IPS-NIHi7 (cell line): ENCODE data around the gene CDH23.

Experiments used
- DNase-seq: peaks from one replicate; pipeline ENCODE4 v3.0.0; 2012; ENCODE audit warnings: mixed read lengths; ENCODE audit errors: extremely low spot score

The CDH23 gene

DNA sequence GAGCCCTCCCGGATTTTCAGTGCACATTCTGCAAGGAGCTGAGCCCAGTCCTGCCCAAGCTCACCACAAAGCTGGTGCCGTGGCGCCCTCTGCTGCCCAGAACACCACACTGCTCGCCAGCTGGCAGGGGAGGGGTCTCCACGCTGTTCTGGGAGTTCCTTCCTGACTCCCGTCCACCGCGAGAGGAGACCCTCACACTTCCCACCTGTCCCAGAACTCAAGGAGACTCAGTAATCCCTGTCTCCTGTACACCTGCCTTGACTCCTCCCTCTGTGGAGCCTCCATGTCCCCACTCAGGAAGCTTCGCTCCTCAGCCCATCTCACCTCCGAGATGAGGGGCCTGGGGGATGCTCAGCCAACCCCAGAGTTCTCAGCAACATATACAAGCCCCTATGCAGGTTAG, 311.6 kb downstream of the CDH23 start:
- DNase-seq: peak; percentile 90

DNA sequence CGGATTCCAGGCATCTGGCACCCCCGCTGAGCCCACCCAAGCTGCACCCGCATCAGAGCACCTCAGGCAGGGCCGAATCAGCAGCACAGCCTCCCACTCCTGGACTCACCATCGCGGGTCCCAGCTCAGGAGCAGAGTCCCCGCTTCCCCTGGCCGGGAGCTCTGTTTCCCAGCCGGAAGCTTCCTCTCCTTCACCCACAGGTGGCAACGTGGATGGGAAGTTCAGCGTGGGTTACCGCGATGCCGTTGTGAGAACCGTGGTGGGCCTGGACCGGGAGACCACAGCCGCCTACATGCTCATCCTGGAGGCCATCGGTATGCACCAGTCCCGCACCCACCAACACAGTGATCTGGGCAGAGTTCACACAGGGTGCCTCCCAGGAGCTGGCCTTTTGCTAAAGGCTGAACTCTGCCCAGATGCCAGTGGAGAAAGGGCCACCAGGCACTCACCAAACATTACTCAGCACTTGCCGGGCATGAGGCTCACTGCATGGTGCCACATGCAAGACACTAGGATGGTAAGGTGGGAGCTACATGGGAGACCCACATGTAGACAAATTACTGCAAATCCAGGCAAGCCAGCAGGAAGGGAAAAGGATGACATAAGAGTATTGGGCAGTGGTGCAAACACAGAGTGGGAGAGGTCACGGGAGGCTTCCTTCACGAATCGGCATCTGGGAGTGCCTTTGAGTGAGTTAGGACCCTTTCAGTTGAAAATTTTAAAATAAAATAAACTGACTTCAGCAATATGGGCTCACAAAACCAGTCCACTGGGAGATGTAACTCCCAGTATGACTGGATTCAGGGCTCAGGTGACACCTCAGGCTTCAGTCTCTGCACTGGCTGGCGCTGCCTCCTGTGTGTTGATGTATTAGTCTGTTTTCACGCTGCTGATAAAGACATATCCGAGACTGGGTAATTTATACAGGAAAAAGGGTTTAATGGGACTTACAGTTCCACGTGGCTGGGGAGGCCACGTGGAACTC, 312.5 kb downstream of the CDH23 start:
- DNase-seq: no peak

GRCh38 chr10:71710519-71710918, 313.8 kb downstream of the CDH23 start:
- no peak for DNase-seq

GRCh38 chr10:71711052-71711623, 314.4 kb downstream of the CDH23 start:
- no peak for DNase-seq

DNA sequence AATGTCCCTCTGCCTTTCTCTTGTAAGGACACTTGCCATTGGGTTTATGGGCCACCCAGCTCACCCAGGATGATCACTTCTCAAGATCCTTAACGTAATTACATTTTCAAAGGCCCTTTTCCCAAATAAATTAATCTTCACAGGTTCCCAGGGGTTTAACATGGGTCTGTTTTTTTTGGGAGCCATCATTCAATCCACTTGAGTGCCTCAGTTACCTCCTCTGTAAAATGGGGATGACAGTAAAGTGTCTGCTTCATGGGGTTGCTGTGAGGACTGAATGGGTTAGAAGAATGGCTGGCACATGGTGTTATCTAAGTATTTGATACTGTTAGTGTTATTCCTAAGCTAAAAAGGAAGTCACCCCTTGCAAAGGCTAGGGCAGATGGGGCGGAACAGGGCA, 315.4 kb downstream of the CDH23 start:
- no peak for DNase-seq

- no peak for DNase-seq
These were observed 315.9 kb downstream of the CDH23 start for GRCh38 chr10:71712572-71713134.

DNA sequence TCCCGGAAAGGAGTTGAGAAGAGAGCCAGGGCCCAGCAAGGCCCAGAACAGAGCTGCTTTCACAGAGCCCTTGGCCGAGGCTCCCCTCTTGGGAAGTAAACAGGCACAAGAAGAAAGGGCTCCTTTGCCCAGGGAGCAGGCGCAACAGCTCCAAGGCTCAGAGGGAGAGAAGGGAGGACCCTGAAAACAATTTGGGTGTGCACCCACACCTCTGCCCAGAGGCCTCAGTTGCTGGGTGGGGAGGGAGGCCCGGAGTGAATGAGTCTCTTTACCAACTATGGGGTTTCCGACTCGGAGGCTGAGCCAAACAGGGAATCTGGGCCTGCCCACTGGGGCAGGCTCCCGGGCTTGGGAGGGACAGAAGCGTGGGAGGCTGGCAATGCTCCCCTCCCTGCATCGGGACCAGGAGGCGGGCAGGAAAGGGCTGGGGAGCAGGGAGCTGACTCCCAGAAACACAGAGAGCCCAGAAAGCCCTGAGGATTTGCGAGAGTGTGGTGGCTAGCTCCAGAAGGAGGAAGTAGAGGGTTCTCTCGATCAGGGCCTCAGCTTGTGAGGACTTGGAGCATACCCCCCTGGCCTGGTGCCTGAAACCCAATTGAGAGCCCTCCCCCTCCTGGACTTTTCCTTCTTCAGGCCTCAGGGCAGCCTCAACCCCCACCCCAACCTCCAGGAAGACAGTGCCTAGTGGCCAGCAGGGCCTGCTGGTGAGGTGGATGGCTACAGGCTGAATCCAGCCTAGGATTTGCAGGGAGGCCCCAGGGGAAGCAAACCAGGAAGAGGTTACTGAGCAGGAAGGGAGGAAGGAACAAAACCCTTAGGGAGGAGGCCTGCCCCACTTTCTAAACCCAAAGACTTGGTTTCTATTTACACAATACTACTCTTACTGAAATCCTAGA, 316.7 kb downstream of the CDH23 start:
- no peak for DNase-seq

- no peak for DNase-seq
These were observed 317.3 kb downstream of the CDH23 start for GRCh38 chr10:71714031-71714410.

DNA sequence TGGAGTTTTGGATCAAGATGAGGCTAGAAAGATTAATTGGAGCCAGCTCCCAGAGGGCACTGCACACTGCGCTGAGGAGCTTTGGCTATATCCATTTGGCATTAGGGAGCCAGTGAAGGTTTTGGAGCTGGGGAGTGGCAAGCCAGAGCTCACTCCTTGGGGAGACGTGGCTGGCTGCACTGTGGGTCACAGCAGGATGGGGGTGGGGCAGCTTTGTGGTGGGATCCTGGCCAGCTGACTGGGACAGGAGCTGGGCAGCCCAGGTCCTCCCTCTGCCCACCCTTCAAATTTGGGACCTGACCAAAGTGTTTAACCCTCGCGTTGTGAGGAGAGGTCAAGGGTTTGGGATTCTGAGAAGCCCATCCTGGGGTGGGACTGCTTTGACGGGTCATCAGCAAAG, 317.9 kb downstream of the CDH23 start:
- no peak for DNase-seq

DNA sequence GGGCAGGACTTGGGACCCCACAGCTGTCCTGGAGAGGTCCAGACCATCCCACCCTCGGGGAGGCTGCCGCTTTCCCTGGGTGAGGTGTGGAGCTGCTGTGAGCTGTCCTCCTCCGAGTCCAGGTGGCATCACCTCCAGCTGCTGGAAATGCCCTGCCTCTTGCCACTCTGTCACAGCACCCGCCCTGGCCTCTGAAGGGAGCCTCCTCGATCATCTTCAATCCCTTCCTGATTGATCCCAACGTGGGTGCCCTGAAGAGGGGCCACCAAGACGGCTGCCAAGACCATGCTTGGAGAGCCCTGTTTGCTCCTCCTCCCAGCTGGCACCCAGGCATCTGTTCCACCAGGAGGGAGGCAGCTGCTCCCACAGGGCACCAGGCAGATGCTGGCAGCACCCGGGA, 318.3 kb downstream of the CDH23 start:
- DNase-seq: no peak

GRCh38 chr10:71715860-71716259, 319.1 kb downstream of the CDH23 start:
- no peak for DNase-seq

- no peak for DNase-seq
These were observed 319.7 kb downstream of the CDH23 start for GRCh38 chr10:71716426-71716825.

DNA sequence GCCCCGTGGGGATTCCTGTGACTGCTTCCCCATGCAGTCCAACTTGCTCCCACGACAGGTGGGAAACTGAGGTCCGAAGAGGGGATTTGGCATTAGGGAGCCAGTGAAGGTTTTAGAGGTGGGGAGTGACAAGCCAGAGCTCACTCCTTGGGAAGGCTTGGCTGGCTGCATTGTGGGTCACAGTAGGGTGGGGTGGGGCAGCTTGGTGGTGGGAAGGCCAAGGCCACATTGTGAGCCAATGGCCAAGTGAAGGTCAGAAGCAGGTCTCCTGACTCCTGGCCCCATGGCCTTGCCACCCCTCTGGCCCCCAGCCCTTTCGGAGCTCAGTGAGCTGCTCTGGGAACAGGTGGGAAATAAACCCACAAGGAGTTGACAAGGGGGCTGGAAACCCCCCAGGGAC, 320.3 kb downstream of the CDH23 start:
- no peak for DNase-seq

GRCh38 chr10:71717551-71717951, 320.8 kb downstream of the CDH23 start:
- DNase-seq: no peak

GRCh38 chr10:71718165-71718698, 321.5 kb downstream of the CDH23 start:
- no peak for DNase-seq

DNA sequence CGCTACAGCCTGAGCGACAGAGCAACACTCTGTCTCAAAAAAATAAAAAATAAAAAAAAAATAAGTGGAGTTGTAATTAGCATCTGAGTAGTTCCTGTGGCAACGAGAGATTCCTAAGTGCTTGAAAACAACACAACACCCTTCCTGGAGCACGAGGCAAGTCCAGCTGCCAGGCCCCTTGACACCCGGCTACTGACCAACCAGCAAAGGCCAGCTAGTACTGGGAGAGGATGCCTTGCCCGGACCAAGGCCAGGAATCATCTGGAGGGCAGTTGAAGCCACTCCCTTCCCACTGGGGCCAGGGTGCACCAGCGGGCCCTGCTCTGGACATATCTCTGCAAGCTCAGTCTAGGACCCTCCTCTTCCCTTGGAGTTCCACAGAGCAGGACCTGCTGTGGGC, 322.3 kb downstream of the CDH23 start:
- no peak for DNase-seq

DNA sequence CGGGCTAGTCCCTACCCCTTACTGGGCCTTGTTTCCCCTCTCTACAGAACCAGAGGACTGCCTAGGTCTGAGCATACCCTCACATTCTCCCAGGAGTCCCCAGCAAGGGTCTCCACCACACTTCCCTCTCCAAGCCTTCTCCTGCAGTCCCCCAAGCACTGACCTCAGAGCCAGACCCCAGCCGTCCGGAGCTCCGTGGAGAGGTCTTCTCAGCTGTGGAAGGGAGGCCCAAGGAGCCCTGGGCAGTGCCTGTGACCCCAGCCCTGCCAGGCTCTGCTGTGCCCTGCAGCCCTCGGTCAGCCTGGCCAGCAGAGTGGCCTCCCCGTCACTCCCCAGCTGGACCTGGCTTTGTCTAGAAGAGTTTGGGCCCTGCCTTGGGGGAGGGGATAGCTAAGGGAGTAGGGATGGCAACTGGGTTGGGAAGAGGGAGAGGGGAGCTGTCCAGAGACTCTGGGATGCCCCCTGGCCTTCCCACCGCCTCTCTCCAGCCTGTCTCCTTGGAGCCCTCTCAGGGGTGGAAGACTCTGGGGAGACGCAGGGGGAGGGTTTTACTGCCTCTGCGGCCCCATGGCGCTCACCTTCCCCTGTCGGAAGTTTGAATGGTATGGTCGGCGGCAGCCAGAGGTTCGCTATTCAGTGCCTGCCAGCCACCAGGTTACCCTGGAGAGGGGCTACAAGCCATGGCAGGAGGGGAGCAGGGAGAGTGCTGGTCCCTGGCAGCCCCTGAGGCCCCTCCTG, 322.9 kb downstream of the CDH23 start, which contains the start of gene C10orf105:
Gene C10orf105 (minus strand): TSS at position 315 of the 738 bp plus-strand sequence. CDS start 3,441 bp downstream, outside the sequence.
- peak; percentile 76 for DNase-seq

DNA sequence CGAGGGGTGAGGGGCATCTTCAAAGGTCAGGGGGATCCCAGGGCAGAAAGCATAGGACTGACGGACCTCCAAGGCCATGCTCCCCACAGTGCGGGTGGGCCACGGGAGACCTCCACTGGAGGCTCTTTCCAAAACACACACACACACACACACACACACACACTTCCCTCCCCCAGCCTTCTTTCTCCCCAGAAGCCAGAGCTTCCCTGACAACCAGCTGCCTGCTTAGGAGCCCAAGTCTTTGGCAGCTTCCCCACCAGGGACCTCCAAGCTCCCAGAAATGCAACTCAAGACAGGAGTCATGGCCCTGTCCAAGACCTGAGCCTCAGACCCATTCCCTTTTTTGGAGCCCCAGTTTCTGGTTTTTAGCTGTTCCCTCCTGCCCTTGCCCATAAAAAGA, 323.6 kb downstream of the CDH23 start:
- DNase-seq: no peak

- no peak for DNase-seq
These were observed 324.6 kb downstream of the CDH23 start for GRCh38 chr10:71721313-71721712.

DNA sequence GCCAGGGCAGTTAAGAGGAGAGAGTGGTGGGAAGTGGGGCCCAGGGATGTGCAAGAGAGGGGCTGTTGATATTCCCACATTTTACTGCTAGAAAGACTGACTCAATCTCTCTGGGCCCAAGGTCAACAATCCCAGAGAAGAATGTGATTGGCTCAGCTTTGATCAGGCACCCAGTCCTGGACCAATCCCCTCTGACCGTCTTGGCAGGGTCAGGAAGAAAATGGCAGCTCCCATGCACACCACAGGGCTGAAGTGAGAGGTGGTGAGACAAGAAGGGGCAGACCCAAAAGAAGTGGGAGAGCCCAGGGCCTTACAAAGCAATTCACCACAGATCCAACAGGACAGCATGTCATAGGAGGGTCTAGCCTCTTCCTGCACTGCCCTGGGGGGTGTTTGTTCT, 326.1 kb downstream of the CDH23 start:
- DNase-seq: no peak

- no peak for DNase-seq
These were observed 326.6 kb downstream of the CDH23 start for GRCh38 chr10:71723311-71723710.
